OCI-LY7 (cell line): ENCODE measurements around the gene MAP3K6.

Source experiments
- CTCF ChIP-seq: fragments of 200-600 bp; sonication (generic); conservative IDR thresholded peaks from 2 replicates; pipeline ENCODE4 v1.5.1; 2014; ENCODE audit warnings: mild to moderate bottlenecking, antibody characterized with exemption, low read length, moderate library complexity, mixed read lengths
- EZH2phosphoT487 ChIP-seq: fragments of 200-600 bp; sonication (generic); IDR thresholded peaks from 2 replicates; pipeline ENCODE4 v1.6.1; 2018; ENCODE audit warnings: low read depth, borderline replicate concordance, mild to moderate bottlenecking, mixed run types, antibody characterized with exemption, low read length, moderate library complexity, mixed read lengths

- TF ChIP-seq EZH2phosphoT487 (no peak), CTCF (no peak)
These were observed 31.0 kb downstream of the MAP3K6 start for GRCh38 chr1:27335506-27336422.
